PFSK-1 (cell line): ENCODE results near the gene POLA2.

Experiments
- FOXP2 ChIP-seq: optimal IDR thresholded peaks from 2 replicates; pipeline ENCODE3; 2011; ENCODE audit warnings: borderline replicate concordance, control low read depth, inconsistent platforms; ENCODE audit not compliant: insufficient read depth; ENCODE audit errors: extremely low read length, extremely low read depth
- REST ChIP-seq, 2 experiments: IDR thresholded peaks; 2 replicates each; pipeline versions ENCODE4 v1.6.1 to v1.8.0; 2011 to 2012; ENCODE audit warnings: low read depth in 2 of 2, low read length in 2 of 2, control low read depth in 1 of 2, inconsistent platforms in 1 of 2, mild to moderate bottlenecking in 1 of 2, moderate library complexity in 1 of 2; ENCODE audit not compliant: insufficient read depth in 1 of 2

- TF ChIP-seq REST (IDR thresholded peaks at IDR 0.05; ENCODE audit: insufficient read depth in 1 of 2, low read depth in 2 of 2, low read length in 2 of 2) = no peak
- no peak for TF ChIP-seq FOXP2
Measured at GRCh38 chr11:65246506-65246905, 15.3 kb upstream of the POLA2 start.
